Dedifferentiated amniotic fluid mesenchymal stem cell (primary cell): Measurements from ENCODE around the gene CCDC60.

Source experiments
- DNase-seq: peaks from one replicate; pipeline ENCODE4 v3.0.0-alpha.2; 2016; ENCODE audit errors: extremely low spot score

Gene CCDC60

DNA sequence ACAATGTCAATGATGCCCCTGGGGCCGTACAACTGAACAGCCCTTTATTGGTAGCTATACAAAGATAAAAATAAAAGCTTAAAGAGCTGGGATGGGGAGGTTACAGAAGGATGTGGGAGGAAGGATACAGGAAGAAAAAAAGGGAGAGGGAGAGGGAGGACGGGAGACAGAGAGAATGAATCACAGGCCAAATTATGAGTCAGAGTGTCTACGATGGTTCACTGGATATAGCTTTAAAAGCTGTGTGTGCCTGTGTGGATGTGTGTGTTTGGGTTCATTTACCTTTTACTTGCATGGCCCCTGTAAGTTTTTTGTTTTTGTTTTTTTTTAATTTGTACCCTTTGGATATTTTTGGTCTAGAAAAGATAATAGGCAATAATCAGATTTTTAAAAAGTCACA lies 111.9 kb downstream of the CCDC60 start:
- DNase-seq, result no peak

DNA sequence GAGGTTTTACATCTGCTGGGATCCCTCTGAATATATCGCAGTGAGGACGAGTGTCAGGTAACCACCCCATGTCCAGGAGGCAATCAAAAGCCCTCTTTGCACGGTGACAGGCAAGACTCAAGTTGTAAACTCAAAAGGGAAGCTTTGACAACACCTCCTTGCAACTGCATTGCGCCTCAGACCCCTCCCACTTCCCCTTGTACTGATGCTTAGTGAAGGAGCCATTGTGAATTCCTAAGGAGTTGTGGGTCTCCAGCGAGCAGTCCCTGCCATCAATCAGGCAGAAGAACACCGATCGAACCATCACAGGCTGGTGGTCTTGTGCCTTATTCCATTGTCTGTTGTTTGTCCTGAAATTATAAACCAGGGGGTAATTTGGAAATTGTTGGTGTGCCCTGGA lies 112.6 kb downstream of the CCDC60 start:
- no peak for DNase-seq

DNA sequence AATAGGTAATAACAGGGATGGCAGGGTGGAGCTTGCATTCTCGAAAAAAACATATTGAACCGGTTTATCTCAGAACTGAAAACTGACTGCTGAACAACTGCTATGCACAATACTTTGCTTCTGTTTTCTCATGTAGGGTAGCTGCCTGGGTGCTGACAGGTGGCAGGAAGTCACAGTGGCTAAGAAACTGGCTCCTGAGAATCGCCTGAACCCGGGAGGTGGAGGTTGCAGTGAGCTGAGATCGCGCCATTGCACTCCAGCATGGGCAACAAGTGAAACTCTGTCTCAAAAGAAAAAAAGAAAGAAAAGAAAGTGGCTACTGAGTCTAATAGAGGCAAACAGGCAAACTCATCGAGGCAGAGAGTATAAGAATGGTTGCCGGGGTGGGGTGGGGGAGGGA lies 113.1 kb downstream of the CCDC60 start:
- DNase-seq, result no peak

DNA sequence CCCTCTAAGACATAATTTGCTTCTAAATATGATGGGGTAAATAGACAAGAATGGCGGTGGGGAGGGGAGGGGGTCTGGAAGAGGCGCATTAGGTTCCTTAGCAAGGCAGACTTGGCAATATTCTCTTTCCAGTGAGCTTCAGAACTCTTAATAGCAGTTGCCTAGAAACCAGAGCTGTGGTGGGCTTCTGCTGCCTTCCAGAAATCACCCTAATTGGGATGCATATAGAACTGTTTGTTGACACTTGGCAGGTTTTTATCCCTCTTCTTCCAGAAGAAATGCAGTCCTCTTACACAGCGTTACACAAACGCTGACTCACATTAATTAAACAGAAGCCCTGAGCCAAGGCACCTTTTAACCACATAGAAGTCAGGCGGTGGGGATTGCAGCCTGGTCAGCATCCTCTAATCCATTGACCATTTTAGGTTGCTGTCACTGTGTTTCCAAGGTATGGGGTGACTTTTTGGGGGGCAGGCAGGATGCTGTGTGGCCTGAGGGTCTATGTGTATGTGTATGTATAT lies 114.1 kb downstream of the CCDC60 start:
- DNase-seq, result no peak

DNA sequence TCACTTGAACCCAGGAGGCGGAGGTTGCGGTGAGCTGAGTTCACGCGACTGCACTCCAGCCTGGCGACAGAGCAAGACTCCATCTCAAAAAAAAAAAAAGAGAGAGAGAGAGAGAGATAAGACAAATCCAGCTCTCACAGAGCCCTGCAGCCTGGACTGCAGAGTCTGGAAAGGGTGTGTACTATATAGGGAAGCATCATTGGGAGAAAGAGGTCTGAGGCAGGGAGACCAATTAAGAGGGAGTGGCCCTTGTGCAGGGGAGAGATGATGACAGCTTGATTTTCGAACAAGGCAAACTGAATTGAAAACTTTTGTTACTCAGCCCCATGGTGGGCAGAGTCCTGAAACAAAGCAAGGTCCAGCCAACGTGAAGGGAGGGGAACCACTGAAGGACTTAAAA lies 116.2 kb downstream of the CCDC60 start:
- DNase-seq, result no peak

DNA sequence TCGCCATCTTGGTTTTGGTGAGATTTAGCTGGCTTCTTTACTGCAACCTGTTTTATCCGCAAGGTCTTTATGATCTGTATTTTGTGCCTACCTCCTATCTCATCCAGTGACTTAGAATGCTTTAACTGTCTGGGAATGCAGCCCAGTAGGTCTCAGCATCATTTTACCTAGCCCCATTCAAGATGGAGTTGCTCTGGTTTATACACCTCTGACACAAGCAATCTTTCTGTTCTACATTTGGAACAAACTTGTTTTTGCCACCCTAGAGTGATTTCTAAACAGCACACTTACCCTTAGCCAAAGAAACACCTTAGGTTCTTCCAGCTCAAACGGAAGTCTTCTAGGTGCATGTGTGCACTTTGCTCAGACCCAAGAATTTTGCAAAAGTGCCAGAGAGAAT lies 122.3 kb downstream of the CCDC60 start:
- DNase-seq, result no peak

DNA sequence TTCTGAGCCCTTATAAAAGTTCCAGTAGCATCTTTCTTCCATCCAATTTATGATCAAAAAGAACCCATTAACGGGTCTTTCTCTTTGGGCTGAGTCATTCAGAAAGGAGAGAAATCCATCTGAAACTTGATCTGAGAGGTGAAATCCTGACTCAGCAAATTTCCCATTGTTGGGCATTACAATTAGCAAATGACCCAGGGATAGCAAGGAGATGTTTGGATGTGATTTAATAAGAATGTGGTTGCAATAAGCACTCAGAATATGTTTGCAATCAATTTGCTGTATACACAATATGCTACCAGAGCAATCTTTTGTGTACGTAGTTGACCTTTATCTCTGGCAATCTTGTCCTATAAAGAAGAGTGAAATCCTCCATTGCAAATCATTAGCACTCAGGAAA lies 122.7 kb downstream of the CCDC60 start:
- no peak for DNase-seq

DNA sequence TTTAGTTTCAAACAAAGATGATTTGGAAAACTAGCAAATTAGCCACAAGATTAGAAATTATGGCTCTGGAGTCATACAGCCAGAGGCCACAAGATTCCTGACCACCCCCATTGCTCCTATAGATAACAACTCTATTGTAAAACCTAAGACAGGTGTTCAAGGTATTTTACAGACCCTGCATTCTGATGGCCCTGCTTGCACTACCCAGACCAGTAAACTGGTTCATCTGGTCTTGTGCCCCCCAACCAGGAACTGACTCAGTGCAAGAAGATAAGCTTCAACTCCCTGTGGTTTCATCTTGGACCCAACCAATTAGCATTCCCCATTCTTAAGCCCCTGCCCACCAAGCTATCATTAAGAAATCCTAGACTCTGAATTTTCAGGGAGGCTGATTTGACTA lies 125.0 kb downstream of the CCDC60 start:
- no peak for DNase-seq

DNA sequence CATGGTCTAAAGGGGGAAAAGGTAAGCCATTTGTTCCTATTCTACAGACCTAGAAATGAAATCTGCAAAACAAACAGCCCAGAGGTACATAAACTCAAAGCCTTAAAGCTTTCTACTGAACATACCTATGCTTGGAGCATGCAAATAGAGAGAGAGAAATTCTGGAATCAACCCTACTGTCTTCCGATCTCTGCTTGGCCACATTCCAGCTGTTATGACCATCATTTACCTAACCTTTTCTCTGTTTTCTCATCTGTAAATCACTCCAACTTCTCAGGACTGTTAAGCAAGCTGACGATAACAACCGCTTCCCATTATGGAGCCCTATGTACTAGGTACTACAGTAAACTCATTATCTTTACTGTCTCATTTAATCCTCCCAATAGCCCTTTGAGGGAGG lies 126.3 kb downstream of the CCDC60 start:
- DNase-seq, result no peak

DNA sequence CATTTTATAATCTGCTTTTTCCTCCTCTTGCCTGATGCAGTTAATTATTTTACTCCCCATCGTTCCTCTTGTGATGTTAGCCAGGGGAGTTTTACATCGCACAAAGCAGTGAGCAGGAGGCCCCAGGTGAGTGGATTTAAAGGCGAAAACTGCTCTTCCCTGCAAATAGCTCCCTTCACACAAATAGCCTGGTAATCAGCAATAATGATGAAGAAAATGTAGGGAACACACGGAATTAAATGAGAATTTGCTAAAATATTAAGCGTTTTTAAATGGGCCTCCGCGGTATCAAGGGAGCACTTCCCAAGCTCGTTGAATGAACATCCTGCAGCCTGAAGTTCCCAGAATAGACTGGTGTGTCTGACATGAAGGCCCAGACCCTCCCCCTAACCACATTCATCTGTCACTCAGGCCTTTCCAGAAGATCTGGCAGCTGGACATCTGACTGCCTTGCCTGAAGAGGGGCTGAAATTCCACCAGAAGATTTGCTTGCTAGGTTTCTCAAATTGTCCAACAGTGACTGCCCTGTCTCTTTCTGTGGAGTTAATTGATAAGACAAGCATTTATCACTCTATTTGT lies 127.2 kb downstream of the CCDC60 start:
- DNase-seq, result no peak

DNA sequence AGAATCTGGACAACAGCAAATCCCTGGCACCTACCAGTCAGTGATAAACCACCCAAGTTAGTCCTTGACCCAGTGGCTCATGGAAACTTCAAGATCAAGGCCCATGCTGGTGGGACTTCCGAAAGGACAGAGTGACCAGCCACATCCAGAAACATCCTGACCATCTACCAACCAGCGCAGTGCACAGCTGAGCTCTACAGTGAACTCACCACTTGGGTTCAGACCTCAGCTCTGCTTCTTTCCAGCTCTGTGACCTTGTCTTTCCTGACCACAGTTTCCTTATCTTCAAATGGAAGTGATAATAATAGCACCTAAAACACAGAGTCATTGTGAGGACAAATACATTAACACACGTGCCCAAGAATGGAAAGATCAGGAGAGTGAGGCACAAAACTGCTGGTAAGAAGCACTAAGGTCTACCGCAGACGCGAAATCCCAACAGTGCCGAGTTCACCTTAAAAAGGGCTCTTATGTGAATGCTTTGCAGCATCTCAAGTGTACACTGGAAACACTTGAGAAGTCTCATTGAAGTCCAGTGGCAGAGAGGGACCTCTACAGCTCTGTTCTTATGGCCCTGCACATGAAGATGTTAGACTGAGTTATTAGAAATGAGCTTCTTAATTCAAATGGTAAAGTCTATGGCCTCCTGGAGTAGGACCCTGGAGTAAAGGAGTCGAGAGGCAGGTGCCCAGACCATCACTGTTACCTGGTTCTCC lies 128.8 kb downstream of the CCDC60 start:
- no peak for DNase-seq

DNA sequence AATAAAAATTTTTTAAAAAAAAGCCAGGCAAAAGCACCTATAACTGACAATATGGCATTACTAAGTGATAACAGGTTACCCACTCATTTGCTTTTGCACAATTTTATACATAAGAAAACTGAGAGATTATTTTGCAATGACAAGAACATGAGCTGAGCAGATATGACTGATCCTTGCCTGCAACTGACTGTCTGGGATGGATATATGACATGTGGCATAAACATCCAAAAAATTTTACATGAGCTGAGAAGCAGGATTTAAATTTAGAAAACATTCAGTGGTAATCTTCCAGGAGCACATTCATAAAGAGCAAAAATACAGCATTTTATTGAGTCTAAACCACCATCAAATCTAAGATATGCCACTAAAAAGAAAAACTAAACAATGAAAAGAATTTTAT lies 133.8 kb downstream of the CCDC60 start:
- no peak for DNase-seq

DNA sequence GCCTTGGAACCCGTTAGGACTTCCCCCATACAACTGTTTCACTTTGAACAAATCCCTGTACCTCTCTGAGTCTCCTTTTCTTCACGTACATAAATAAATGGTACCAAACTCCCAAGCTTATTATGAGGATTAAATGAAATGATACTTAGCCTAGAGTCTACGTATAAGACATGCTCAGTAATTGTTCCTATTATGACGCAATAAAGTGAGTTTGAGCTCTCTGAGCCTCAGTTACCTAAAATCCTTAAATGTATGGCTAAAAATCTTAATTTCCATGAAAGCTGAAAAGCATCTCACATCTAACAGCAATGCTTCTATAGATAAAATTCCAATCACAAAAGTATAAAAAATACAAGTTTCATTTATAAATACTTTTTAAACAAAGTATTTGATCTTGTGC lies 141.1 kb downstream of the CCDC60 start:
- no peak for DNase-seq

DNA sequence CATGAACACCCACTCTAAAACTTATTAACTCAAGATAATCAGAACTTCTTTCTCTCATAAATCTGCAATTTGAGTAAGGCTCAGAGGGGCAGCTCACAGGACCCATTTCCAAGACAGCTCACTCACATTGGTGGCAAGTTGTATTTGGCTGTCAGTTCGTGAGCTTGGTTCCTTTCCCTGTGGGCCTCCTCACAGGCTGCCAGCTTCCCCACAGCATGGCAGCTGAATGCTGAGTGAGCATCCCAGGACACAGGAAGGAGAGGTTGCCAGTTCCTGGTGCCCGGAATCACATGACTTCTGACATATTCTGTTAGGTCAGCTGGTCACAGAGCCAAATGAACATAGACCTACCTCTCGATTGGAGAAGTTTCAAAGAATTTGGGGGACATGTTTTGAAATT lies 142.4 kb downstream of the CCDC60 start:
- no peak for DNase-seq

DNA sequence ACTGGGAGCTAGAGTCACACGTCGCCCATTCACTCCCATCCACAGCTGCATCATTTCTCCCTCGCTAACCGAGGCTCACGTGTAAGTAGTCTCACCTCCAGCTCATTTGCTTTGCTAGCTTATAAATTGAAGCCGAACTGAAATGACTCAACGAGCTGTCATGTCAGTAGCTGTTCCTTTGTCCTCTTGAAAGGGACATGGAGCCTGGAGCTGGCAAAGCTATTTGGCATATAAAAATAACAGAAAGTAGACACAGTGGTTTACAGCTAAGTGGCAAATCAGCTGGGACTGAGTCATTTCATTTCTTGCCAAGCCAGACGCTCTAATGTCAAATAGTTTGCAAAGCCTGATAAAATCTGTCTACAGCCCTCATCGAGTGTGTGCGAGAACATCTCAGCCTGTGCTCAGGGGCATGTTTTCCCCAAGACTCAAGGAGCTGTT lies 144.6 kb downstream of the CCDC60 start:
- DNase-seq, result no peak

DNA sequence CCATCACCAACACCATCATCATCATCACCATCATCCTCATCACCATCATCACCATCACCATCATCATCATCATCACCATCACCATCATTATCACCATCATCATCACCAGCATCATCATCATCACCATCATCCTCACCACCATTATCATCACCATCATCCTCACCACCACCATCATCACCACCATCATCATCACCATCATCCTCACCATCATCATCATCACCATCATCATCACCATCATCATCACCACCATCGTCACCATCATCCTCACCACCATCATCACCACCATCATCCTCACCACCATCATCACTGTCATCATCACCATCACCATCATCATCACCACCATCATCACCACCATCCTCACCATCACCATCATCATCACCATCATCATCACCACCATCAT lies 146.0 kb downstream of the CCDC60 start:
- DNase-seq, result no peak

DNA sequence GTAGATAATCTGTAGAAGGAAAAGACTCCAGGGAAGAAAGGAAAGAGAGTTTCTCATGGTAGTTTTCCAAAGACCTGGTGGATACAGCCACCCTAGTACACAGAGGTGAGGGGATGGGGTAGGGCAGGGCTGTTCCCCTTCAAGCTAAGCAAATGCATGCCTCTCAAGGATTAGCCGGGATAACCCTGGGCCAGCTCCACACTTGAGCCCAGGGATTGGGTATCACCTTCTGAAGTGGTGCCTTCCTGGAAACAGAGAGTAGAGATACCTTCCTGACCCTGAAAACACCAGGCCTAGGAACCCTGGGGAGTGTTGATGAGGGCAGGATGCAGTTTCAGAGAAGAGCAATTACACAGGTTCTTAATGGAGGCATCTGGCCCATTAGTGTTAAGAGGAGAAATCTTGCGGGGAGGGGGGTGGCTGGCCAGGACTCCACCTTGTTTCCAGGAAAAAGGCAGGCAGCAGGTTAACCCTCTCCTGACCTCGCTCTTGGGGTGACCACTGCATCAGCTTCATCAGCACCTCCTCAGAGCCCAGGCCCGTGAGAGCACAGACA lies 152.1 kb downstream of the CCDC60 start:
- no peak for DNase-seq

DNA sequence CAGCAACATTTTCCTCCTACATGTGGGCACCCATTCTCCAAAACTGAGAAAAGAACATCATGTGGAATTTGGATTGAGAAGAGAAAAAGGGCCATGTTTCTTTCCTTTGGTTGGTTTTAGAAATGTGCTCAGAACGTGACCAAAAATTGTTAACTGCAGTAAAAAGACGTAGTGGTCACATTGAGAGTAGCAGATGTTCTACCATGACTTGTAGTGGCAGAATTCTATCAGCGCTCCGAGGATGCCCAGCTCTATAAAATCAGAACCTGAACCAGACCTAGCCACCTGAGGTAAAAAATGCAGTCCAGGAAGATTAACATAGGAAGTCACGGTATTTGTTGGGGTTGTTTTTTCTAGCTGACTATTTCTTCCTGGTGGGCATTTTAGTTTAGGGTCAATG lies 157.3 kb downstream of the CCDC60 start:
- no peak for DNase-seq

DNA sequence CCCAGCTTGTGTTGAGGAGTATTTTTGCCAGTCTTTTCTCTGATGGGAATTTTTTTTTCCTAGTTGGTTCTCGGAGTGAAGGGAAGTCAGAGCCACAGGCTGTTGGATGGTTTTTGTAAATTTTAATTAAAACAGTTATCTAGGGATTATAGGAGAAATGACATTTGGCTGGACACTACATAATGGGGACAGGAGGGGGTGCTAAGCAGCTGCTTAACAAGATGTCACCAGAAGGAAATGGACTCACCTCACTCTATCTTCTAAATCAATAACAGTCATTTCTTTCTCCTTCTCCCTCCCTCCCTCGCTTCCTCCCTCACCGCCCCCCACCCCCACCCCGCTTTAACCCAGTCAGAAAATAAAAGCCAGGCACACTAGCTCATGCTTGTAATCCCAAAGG lies 165.7 kb downstream of the CCDC60 start:
- no peak for DNase-seq

DNA sequence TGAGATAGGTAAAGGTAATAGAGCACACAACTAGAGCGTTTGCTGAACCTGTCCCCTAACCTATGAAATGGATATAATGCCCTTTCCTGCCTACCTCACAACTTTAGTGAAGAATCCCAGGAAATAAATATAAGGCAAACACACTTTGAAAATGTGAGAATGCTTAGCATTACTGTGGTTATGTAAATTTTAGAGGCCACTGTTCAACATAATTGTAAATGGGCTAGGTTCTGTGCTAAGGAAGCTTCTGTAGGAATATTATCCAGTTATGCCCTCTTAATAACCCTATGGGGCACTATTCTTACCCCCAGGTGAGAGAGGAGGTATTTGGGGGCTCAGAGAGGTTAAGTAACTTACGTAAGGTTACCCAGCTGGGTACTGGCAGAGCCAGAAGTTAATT lies 166.5 kb downstream of the CCDC60 start:
- DNase-seq, result no peak

DNA sequence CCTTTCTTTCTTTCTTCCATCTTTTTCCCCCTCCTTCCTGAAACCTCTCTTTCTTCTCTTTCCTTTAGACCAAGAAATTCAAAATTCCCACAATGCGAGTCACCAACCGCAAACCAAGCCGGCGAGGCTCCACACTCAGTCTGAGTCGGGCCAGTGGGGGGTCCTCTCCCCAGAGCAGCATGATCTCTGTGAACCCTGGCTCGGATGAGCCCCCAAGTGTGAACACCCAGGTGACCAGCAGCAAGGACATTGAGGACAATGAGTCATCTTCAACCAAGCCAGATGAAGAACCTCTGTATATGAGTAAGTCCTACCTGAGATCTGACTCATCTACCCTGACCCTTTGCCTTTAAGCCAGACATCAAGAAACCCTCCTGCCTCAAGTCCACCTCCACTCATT lies 170.5 kb downstream of the CCDC60 start:
- no peak for DNase-seq

DNA sequence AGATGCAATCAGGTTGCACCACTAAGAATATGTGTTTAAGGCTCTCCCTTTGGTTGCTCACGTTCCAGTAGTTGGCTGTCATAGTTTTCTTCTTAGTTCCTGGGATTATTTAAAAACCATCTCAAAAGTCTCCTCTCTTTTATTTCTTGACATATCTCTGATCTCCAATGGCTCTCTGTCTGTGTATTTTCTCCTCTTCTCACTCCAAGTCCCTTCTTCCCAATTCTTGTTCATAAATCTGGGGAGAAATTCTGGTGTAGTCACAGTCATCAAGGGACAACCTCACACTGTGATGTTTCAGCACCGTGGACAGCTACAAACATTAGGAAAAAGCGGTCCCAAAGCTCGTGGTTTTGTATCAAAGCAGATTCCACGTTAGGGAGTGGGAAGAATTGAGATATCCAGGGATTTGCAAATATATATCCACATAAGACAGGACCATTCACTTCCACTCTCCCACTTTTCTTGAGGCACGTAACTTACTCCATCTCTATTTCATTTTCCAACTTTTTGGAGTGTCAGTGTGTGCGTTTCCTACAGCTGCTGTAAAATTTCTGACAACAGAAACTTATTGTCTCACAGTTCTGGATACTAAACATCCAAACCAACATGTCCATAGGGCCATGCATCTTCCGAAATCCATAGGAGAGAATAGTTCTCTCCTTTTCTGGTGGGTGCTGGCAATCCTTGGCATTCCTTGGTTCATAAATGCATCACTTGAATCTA lies 178.4 kb downstream of the CCDC60 start:
- no peak for DNase-seq

DNA sequence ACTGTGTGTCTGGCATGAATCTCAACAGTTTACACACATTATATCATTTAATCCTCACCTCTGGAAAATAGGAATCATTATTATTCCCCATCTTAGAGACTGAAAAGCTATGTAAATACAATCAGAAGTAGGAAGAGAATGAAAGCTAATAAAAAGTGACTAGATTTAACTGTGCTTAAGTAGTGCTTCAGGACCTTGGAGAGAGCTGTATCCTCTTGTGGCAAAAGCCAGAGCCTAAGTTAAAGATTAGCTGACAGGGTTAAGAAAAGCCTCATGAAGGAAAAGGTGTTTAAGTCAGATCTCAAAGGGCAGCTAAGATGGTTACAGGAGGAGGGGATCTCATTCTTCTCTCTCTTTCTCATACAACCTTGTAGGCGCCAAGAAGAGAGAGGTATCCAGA lies 193.7 kb downstream of the CCDC60 start:
- DNase-seq, result no peak
